Amniotic epithelial cell (primary cell): ENCODE measurements around the gene SPACA4.
"Not testable (repeated sequence)": the region's sequence is repeated elsewhere in the genome, so short reads cannot be mapped to it uniquely, and the experiment has no call there.

Experiments
- DNase-seq: peaks from one replicate; pipeline ENCODE4 v3.0.0-alpha.2; 2010; ENCODE audit warnings: low read depth

SPACA4 gene

DNA sequence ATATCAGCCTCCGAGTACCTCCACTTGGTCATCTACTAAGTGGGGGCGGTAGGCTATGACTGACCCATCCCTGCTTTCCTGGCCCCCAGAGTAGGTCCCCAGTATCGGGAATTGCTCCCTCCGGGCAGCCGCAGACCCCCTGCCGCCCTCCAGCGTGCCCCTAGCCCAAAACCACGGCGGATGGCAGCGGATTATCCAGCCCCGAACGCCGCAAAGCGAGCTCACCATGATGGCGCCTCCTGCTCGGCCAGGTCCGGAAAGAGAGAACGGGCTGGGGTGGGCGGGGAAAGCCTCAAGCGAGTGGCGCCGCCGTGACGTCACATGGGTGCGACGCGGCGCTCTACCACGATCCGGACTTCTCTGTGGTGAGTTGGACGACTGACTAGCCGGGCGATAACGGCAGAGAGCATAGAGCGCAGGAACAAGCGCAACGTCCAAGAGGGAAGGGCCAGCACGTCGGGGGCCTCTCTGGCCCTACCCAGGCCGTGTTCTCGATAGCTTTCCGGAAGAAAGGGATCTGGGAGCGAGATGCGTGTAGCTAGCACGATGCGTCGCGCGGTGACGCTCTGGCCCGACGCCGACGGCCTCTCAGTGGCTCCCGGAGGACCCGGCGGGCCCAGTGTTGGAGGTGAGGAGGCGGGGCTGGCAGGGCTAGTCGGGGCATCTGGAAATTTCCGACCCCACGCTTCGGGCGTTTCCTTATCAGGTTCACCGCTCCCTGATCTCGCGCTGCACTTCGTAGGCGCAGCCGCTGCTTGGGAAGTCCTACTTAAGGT lies 12.6 kb downstream of the SPACA4 start, which contains the start of the genes RPL18 and SPHK2:
Gene RPL18, minus strand, starts transcription at position 263 of the 776 bp plus-strand sequence. Its CDS starts 35 bp downstream, at position 228.
Gene SPHK2, plus strand, starts transcription at position 591 of the 776 bp plus-strand sequence. CDS start 1,009 bp downstream, outside the sequence.
- DNase-seq: peak; percentile 100

DNA sequence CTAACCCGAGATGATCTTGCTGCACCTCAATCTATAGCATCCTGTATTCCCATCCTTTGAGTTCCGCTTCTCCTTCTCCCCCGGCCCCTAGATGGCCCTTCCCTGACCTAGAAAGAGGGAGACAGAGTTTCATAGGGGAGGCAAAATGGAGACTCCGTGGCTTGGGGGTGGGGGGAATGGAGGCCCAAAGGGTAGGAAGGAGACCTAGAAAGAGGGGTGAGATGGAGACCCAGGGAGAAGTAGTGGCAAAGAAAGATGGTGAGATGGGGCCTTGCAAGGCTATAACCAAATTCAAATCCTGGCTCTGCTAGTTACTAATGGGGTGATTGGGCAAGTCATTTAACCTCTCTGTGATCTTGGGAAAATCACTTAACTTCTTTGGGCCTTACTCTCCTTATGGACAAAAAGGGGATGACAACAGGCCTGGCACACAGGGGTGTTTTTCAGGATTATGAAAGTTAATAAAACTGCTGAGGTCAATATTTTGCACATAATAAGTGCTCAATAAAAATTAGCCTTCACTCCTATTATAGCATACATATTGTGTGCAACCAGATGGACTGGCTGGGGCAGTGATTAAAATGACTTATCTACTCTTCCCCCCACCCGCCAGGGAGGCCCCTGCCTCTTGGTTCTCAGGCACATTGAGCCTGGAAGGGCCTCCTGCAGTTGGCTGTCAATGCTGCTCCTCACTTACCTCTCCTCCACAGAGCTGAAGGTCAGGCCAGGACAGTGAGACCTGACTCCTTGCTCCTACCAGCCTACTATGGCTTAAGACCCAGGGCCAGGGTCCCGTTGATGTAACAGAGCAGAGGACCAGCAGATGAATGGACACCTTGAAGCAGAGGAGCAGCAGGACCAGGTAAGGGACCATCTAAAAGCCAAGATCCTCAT lies 13.4 kb downstream of the SPACA4 start:
- peak; percentile 46 for DNase-seq

DNA sequence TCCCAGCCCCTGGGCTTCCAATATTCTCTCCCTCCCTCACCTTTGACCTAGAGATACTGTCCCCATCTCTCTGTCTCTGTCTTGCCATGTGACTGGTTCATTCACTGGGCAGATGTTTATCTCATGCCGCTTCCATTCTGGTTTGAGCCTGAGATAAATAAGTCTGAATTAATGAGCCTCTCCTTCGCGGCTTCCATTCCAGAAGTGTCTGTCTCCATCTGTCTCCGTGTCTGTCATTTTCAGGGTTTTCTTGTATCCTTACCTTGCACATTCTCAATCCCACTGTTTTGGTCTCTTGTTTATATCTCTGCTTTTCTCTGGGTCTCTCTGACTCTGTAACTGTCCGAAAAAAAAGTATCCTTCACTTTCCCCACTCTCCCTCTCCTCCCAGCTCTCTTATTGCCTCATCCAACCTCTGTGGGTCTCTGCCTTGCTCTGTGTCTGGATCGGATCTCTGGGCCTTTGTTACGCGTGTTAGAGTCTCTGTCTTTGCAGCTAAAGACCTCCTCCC lies 17.1 kb downstream of the SPACA4 start:
- DNase-seq: no peak

GRCh38 chr19:48624067-48624594 lies 17.6 kb downstream of the SPACA4 start:
- peak; percentile 96 for DNase-seq

GRCh38 chr19:48624791-48625723 lies 18.5 kb downstream of the SPACA4 start:
- DNase-seq: no peak

DNA sequence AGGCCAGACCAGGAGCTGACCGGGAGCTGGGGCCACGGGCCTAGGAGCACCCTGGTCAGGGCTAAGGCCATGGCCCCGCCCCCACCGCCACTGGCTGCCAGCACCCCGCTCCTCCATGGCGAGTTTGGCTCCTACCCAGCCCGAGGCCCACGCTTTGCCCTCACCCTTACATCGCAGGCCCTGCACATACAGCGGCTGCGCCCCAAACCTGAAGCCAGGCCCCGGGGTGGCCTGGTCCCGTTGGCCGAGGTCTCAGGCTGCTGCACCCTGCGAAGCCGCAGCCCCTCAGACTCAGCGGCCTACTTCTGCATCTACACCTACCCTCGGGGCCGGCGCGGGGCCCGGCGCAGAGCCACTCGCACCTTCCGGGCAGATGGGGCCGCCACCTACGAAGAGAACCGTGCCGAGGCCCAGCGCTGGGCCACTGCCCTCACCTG lies 19.4 kb downstream of the SPACA4 start:
- DNase-seq: no peak

DNA sequence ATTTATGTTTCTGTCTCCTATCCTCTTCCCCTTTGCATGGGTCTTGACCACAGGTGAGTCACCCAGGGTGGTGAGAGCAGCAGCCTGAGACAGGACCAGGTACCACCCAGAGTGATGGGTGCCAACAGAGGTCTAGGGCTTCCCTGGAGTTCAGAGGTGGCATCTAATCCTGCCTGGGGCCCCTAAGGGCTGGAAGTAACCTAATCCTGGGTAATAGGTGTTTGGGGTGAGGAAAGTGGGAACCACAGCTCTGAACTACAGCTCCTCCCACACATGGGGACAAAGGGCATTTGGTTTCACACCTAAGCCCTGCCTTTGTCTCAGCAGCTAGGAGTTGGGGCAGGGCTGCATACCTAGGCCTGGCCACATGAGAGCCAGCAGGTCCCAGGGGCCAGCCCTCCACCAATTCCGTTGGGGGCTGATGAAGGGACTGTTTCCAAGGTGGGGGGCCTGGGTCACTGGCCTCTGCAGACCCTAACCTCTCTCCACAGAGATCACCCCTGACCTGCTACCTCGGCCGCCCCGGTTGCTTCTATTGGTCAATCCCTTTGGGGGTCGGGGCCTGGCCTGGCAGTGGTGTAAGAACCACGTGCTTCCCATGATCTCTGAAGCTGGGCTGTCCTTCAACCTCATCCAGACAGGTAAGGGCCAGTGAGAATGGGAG lies 20.8 kb downstream of the SPACA4 start:
- DNase-seq: peak; percentile 48

- no peak for DNase-seq
Observed at GRCh38 chr19:48627865-48628314, 21.3 kb downstream of the SPACA4 start.

- no peak for DNase-seq
Observed at GRCh38 chr19:48628486-48629296, 22.1 kb downstream of the SPACA4 start.

DNA sequence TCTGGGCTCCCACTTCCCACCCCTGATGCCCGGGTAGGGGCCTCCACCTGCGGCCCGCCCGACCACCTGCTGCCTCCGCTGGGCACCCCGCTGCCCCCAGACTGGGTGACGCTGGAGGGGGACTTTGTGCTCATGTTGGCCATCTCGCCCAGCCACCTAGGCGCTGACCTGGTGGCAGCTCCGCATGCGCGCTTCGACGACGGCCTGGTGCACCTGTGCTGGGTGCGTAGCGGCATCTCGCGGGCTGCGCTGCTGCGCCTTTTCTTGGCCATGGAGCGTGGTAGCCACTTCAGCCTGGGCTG lies 22.7 kb downstream of the SPACA4 start:
- DNase-seq: no peak

DNA sequence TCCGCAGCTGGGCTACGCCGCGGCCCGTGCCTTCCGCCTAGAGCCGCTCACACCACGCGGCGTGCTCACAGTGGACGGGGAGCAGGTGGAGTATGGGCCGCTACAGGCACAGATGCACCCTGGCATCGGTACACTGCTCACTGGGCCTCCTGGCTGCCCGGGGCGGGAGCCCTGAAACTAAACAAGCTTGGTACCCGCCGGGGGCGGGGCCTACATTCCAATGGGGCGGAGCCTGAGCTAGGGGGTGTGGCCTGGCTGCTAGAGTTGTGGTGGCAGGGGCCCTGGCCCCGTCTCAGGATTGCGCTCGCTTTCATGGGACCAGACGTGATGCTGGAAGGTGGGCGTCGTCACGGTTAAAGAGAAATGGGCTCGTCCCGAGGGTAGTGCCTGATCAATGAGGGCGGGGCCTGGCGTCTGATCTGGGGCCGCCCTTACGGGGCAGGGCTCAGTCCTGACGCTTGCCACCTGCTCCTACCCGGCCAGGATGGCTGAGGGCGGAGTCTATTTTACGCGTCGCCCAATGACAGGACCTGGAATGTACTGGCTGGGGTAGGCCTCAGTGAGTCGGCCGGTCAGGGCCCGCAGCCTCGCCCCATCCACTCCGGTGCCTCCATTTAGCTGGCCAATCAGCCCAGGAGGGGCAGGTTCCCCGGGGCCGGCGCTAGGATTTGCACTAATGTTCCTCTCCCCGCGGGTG lies 23.2 kb downstream of the SPACA4 start:
- peak; percentile 77 for DNase-seq

DNA sequence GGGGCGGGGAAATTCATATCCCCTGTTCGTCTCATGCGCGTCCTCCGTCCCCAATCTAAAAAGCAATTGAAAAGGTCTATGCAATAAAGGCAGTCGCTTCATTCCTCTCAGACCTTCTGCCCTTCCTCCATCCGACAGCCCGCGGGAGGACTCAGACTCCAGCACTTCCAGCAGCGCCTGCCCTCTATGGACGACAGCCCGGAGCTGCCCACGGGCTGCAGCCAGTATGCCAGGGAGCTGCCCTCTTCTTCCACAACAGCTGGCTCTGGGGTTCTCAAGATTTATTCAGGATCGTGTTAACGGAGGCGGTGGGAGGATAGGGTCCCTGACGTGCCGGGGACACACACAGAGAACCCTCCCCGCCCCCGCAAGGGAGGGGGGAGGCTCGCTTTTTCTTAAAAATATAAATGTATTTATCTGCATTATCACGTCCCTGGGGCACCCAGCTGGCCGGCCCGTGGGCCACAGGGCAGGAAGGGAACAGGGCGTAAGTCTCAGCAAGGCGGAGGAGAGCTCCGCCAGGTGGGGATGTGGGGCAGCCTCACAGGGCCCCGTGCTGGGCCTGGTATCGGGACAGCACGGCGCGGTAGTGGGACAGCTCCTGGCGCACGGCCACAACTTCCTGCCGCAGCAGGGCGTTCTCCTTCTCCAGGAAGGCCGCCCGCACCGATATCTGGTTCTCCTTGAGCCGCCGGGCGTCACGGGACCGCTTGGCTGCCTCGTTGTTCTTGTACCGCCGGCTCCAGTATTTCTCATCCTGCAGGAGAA lies 23.9 kb downstream of the SPACA4 start:
- DNase-seq: peak; percentile 60

DNA sequence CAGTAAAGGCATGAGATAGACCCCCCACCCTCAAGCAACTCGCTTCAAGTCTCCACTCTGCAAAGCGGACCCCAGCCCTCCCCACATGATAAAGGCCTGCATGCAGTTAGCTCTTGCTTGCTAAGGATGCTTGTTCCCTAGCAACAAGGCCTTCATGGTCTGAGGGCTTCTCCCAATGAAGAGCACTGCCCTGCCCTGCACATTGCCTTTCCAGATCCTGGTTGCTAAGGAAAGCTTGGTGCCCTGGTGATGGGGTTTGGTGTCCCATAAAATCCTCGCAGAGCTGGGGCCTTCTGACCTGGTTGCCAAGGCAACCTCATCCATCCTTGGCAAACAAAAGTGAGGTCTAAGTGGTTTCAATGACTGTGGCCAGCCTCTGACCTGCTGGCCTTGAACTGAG lies 24.7 kb downstream of the SPACA4 start:
- DNase-seq: no peak

DNA sequence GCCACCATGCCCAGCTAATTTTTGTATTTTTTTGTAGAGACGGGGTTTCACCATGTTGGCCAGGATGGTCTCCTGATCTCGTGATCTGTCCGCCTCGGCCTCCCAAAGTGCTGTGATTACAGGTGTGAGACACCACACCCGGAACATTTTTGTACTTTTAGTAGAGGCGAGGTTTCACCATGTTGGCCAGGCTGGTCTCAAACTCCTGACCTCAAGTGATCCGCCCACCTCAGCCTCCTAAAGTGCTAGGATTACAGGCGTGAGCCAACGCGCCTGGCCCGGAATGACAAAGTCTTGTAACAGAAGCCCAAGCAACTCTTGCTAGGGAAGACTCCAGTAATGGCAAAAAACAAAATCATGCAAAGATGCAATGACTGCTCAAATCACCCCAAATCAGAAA lies 25.7 kb downstream of the SPACA4 start:
- DNase-seq: not testable (repeated sequence)

DNA sequence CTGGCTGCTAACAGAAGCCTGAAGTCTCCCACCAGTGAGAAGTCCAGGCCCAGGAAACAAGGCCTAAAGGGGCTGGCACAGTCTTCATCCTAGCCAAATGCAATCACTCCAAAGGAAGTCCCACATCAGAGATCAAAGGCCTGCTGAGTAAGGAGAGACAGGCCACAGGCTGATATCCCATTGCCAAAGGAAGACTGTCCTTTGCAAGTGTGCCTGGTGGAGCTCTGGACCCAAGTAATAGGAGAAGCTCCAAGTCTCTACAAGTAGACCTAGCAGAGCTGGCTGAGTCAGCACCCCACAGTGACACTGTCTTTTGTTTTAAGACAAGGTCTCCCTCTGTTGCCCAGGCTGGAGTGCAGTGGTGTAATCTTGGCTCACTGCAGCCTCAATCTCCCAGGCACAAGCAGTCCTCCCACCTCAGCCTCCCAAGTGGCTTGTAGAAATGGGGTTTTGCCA lies 26.2 kb downstream of the SPACA4 start:
- no peak for DNase-seq

DNA sequence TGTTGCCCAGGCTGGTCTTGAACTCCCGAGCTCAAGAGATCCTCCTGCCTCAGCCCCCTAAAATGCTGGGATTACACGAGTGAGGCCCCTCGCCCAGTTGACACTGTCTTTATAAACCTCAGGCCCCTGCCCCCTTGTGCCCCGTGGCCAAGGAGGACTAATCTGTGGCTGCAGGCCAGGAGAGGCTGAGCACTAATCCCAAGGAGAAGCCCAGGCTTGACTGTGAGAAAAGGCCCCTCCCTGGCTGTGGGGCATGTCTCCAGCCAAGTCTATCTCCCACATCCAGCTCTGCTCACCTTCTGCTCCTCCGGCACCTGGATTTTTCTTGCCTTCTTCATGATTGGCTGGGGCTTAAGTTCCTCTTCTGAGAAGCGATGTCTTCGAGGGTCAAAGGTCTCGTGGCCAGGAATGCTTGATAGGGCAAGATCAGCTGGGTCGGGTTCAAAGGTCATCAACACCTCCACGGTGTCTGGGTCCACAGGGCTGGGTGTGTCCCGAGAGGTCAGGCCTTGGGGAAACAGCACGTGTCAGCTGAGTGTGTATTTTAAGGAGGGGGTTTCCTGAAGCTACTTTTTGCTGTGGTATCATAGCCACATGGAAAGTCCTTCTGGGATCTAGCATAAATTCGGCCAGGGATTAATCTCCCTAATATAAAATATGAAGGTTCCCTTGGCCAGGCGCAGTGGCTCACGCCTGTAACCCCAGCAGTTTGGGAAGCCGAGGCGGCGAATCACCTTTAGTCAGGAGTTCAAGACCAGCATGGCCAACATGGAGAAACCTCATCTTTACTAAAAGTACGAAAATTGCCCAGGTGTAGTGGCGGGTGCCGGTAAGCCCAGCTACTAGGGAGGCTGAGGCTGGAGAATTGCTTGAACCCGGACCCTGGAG lies 26.9 kb downstream of the SPACA4 start:
- no peak for DNase-seq

- DNase-seq: no peak
Observed at GRCh38 chr19:48634036-48634342, 27.4 kb downstream of the SPACA4 start.
